ENCODE data around the gene PAX2. TPM values are rescaled to one million over a fixed set of nuclear protein-coding genes. Genes with fewer than 3 reads are reported as not detected.

The PAX2 gene
- total RNA-seq, 1 experiment from 2014 or later = 0.09 TPM

DNA sequence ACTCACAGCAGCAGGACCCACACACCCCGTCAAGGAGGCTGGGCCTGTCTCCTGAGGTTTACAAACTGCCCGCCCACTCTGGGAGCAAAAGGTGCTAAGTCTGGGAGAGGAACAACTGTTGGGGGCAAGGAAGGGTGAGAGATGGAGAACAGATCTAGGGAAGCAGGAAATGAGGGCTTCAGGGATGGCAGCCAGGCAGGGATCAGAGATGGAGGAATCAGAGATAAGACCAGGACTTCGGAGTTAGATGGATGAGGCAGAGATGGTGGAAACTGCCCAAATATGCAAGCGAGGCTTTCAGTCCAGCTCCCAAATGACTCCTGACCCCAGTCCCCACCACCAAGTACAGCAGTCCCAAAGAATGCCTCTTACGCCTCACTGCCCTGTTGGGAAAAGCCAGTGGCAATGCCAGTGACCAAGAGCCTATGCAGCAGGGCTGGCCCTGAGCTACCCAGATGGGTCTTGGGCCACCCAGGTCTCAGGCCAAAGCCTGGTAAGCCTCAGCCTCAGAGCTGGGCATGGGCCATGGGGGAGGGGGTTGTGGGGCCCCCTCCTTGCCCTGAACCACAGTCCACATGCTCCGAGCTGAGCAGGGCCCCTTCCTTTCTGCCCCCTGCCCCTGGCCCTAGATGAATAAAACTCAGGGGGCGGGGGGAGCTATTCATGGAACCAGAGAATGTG lies 127.9 kb downstream of the PAX2 start (continued):
- TF ChIP-seq, protein P1, sequence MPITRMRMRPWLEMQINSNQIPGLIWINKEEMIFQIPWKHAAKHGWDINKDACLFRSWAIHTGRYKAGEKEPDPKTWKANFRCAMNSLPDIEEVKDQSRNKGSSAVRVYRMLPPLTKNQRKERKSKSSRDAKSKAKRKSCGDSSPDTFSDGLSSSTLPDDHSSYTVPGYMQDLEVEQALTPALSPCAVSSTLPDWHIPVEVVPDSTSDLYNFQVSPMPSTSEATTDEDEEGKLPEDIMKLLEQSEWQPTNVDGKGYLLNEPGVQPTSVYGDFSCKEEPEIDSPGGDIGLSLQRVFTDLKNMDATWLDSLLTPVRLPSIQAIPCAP (CRISPR knock-in tag; IDR thresholded peaks at IDR 0.05) = no peak
- TF ChIP-seq, protein P2, sequence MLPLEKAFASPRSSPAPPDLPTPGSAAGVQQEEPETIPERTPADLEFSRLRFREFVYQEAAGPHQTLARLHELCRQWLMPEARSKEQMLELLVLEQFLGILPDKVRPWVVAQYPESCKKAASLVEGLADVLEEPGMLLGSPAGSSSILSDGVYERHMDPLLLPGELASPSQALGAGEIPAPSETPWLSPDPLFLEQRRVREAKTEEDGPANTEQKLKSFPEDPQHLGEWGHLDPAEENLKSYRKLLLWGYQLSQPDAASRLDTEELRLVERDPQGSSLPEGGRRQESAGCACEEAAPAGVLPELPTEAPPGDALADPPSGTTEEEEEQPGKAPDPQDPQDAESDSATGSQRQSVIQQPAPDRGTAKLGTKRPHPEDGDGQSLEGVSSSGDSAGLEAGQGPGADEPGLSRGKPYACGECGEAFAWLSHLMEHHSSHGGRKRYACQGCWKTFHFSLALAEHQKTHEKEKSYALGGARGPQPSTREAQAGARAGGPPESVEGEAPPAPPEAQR (CRISPR knock-in tag; IDR thresholded peaks at IDR 0.05) = no peak

DNA sequence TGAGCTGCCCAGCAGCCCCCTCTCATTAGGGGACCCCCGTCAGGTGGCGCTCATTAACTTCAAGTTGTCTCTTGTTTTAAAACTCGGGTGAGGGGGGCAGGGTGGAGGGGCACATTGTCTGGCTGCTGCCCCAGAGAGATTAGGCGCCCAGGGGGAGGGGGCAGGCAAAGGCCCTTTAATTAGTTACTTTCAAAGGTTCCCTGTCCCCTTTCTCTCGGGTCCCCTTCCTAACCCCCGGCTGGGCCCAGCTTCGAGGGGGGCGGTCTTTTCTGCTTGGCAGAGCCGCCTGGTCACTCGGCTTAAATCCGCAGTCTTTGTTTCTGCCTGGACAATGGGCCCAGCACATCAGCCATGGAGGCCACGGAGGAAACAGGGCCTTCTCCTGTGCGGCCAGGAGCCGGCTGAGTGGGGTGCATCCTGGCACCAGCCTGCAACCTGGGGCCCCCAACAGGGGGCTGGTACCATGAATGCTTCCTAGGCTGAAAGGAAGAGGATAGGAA lies 128.5 kb downstream of the PAX2 start:
- no peak for ATAC-seq
- H3K27me3 Mint-ChIP-seq (ENCODE audit: low read depth) = peaks cover 34% of the 10 kb centered on the region
- POLR2A ChIA-PET = interaction anchor here (0.7 kb wide), 1 partner anchor 303 kb away, joined by 7 read pairs; no protein-coding TSS in a partner anchor
- no peak overlapping the region for H3K4me3 Mint-ChIP-seq
- CTCF ChIA-PET = interaction anchor here (0.6 to 10.2 kb wide), 14 partner anchors 9 to 365 kb away, joined by 3 to 167 read pairs (median 4); partner anchors contain the start of genes HIF1AN and PAX2
- TF ChIP-seq ATF1 (CRISPR knock-in tag; IDR thresholded peaks at IDR 0.05) (no peak), FOXP1 (CRISPR knock-in tag; IDR thresholded peaks at IDR 0.05; ENCODE audit: borderline replicate concordance) (no peak), NR3C1 (CRISPR knock-in tag; conservative IDR thresholded peaks at IDR 0.05; ENCODE audit: low read depth) (no peak), ELF4 (CRISPR knock-in tag; IDR thresholded peaks at IDR 0.05; ENCODE audit: low read depth) (no peak), RORB (CRISPR knock-in tag; IDR thresholded peaks at IDR 0.05) (no peak), ZNF121 (CRISPR knock-in tag; IDR thresholded peaks at IDR 0.05) (no peak), ESRRA (CRISPR knock-in tag; IDR thresholded peaks at IDR 0.05; ENCODE audit: borderline replicate concordance) (no peak), GRHL2 (CRISPR knock-in tag; IDR thresholded peaks at IDR 0.05; ENCODE audit: insufficient replicate concordance, severe bottlenecking) (no peak), IRF2 (CRISPR knock-in tag; IDR thresholded peaks at IDR 0.05; ENCODE audit: borderline replicate concordance, low read depth) (no peak), GABPB1 (CRISPR knock-in tag; IDR thresholded peaks at IDR 0.05) (no peak)
- TF ChIP-seq, protein P3, sequence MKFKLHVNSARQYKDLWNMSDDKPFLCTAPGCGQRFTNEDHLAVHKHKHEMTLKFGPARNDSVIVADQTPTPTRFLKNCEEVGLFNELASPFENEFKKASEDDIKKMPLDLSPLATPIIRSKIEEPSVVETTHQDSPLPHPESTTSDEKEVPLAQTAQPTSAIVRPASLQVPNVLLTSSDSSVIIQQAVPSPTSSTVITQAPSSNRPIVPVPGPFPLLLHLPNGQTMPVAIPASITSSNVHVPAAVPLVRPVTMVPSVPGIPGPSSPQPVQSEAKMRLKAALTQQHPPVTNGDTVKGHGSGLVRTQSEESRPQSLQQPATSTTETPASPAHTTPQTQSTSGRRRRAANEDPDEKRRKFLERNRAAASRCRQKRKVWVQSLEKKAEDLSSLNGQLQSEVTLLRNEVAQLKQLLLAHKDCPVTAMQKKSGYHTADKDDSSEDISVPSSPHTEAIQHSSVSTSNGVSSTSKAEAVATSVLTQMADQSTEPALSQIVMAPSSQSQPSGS (CRISPR knock-in tag; IDR thresholded peaks at IDR 0.05; ENCODE audit: borderline replicate concordance, low read depth) = no peak
- TF ChIP-seq, protein P4, sequence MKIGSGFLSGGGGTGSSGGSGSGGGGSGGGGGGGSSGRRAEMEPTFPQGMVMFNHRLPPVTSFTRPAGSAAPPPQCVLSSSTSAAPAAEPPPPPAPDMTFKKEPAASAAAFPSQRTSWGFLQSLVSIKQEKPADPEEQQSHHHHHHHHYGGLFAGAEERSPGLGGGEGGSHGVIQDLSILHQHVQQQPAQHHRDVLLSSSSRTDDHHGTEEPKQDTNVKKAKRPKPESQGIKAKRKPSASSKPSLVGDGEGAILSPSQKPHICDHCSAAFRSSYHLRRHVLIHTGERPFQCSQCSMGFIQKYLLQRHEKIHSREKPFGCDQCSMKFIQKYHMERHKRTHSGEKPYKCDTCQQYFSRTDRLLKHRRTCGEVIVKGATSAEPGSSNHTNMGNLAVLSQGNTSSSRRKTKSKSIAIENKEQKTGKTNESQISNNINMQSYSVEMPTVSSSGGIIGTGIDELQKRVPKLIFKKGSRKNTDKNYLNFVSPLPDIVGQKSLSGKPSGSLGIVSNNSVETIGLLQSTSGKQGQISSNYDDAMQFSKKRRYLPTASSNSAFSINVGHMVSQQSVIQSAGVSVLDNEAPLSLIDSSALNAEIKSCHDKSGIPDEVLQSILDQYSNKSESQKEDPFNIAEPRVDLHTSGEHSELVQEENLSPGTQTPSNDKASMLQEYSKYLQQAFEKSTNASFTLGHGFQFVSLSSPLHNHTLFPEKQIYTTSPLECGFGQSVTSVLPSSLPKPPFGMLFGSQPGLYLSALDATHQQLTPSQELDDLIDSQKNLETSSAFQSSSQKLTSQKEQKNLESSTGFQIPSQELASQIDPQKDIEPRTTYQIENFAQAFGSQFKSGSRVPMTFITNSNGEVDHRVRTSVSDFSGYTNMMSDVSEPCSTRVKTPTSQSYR (CRISPR knock-in tag; IDR thresholded peaks at IDR 0.05) = no peak
- TF ChIP-seq, protein P5, sequence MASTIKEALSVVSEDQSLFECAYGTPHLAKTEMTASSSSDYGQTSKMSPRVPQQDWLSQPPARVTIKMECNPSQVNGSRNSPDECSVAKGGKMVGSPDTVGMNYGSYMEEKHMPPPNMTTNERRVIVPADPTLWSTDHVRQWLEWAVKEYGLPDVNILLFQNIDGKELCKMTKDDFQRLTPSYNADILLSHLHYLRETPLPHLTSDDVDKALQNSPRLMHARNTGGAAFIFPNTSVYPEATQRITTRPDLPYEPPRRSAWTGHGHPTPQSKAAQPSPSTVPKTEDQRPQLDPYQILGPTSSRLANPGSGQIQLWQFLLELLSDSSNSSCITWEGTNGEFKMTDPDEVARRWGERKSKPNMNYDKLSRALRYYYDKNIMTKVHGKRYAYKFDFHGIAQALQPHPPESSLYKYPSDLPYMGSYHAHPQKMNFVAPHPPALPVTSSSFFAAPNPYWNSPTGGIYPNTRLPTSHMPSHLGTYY (CRISPR knock-in tag; IDR thresholded peaks at IDR 0.05) = no peak
- TF ChIP-seq, protein P6, sequence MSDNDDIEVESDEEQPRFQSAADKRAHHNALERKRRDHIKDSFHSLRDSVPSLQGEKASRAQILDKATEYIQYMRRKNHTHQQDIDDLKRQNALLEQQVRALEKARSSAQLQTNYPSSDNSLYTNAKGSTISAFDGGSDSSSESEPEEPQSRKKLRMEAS (CRISPR knock-in tag; IDR thresholded peaks at IDR 0.05) = no peak
- TF ChIP-seq, protein P7, sequence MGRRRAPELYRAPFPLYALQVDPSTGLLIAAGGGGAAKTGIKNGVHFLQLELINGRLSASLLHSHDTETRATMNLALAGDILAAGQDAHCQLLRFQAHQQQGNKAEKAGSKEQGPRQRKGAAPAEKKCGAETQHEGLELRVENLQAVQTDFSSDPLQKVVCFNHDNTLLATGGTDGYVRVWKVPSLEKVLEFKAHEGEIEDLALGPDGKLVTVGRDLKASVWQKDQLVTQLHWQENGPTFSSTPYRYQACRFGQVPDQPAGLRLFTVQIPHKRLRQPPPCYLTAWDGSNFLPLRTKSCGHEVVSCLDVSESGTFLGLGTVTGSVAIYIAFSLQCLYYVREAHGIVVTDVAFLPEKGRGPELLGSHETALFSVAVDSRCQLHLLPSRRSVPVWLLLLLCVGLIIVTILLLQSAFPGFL (CRISPR knock-in tag; IDR thresholded peaks at IDR 0.05; ENCODE audit: borderline replicate concordance) = no peak
- TF ChIP-seq, protein P8, sequence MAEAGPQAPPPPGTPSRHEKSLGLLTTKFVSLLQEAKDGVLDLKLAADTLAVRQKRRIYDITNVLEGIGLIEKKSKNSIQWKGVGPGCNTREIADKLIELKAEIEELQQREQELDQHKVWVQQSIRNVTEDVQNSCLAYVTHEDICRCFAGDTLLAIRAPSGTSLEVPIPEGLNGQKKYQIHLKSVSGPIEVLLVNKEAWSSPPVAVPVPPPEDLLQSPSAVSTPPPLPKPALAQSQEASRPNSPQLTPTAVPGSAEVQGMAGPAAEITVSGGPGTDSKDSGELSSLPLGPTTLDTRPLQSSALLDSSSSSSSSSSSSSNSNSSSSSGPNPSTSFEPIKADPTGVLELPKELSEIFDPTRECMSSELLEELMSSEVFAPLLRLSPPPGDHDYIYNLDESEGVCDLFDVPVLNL (CRISPR knock-in tag; IDR thresholded peaks at IDR 0.05; ENCODE audit: borderline replicate concordance, low read depth) = no peak
- TF ChIP-seq, protein P9, sequence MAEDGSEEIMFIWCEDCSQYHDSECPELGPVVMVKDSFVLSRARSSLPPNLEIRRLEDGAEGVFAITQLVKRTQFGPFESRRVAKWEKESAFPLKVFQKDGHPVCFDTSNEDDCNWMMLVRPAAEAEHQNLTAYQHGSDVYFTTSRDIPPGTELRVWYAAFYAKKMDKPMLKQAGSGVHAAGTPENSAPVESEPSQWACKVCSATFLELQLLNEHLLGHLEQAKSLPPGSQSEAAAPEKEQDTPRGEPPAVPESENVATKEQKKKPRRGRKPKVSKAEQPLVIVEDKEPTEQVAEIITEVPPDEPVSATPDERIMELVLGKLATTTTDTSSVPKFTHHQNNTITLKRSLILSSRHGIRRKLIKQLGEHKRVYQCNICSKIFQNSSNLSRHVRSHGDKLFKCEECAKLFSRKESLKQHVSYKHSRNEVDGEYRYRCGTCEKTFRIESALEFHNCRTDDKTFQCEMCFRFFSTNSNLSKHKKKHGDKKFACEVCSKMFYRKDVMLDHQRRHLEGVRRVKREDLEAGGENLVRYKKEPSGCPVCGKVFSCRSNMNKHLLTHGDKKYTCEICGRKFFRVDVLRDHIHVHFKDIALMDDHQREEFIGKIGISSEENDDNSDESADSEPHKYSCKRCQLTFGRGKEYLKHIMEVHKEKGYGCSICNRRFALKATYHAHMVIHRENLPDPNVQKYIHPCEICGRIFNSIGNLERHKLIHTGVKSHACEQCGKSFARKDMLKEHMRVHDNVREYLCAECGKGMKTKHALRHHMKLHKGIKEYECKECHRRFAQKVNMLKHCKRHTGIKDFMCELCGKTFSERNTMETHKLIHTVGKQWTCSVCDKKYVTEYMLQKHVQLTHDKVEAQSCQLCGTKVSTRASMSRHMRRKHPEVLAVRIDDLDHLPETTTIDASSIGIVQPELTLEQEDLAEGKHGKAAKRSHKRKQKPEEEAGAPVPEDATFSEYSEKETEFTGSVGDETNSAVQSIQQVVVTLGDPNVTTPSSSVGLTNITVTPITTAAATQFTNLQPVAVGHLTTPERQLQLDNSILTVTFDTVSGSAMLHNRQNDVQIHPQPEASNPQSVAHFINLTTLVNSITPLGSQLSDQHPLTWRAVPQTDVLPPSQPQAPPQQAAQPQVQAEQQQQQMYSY (CRISPR knock-in tag; IDR thresholded peaks at IDR 0.05) = no peak
- no peaks in the 10 kb centered on the region for H3K36me3 Mint-ChIP-seq
- H3K4me1 Mint-ChIP-seq = peaks cover 31% of the 10 kb centered on the region
- H3K9me3 Mint-ChIP-seq = no peaks in the 10 kb centered on the region
- H3K27ac Mint-ChIP-seq = no peak overlapping the region
- DNase-seq (ENCODE audit: low spot score) = no peak

Measured in WTC11 (cell line).